Tibial artery (tissue), 4 donors: Measurements from ENCODE around the gene TNNT2.

ENCODE experiments used
- DNase-seq, 2 donors: peaks; one replicate each; pipeline ENCODE4 v3.0.0-alpha.2; 2019
- H3K27ac ChIP-seq, 2 donors: fragments of 200-600 bp; sonication (generic) in 1 of 2; 1 replicate in 1 of 2; 2 replicates in 1 of 2; pipeline ENCODE4 v1.5.1; 2018 to 2019; ENCODE audit warnings: mild to moderate bottlenecking in 1 of 2
- H3K27me3 ChIP-seq, 2 donors: fragments of 200-600 bp; sonication (generic) in 1 of 2; one replicate each; pipeline versions ENCODE4 v1.5.1 to v1.6.0; 2016 to 2019
- H3K36me3 ChIP-seq, 3 donors: fragments of 200-600 bp; sonication (generic) in 2 of 3; one replicate each; pipeline ENCODE4 v1.5.1; 2016 to 2019; ENCODE audit warnings: mild to moderate bottlenecking in 2 of 3
- H3K4me1 ChIP-seq, 4 donors: fragments of 200-600 bp; sonication (generic) in 2 of 4; 1 replicate in 3 of 4; 2 replicates in 1 of 4; pipeline ENCODE4 v1.5.1; 2016 to 2019
- H3K4me3 ChIP-seq, 2 donors: fragments of 200-600 bp; sonication (generic) in 1 of 2; 1 replicate in 1 of 2; 2 replicates in 1 of 2; pipeline ENCODE4 v1.5.1; 2018 to 2019; ENCODE audit warnings: mild to moderate bottlenecking in 2 of 2
- H3K9me3 ChIP-seq, 3 donors: fragments of 200-600 bp; sonication (generic) in 1 of 3; one replicate each; pipeline ENCODE4 v1.5.1; 2016 to 2019
- CTCF ChIP-seq, 2 experiments: fragments of 200-600 bp in 1 of 2; fragments of 450-650 bp in 1 of 2; IDR thresholded peaks; one replicate each; pipeline ENCODE4 v1.5.1; 2017 to 2019; ENCODE audit warnings: antibody characterized with exemption in 2 of 2, mild to moderate bottlenecking in 1 of 2, moderate library complexity in 1 of 2
- intact Hi-C: fragments of 100-400 bp; cut with DNase I; formaldehyde crosslinking; loops from one replicate; pipeline ENCODE4 v1.15.0; 2023; ENCODE audit warnings: low total_unique reads

TNNT2 gene

GRCh38 chr1:201422026-201422425, 44.5 kb upstream of the TNNT2 start:
- peaks cover 0 to 4% of the 10 kb centered on the region in 2 donors for H3K27me3 ChIP-seq
- intact Hi-C loops: no loop called here
- DNase-seq: no peak
- no peaks in the 10 kb centered on the region for H3K9me3 ChIP-seq
- H3K36me3 ChIP-seq: no peaks in the 10 kb centered on the region
- no peak overlapping the region for H3K4me3 ChIP-seq
- H3K4me1 ChIP-seq: peaks cover 0 to 6% (median 0%) of the 10 kb centered on the region in 4 donors
- no peak for TF ChIP-seq CTCF (IDR thresholded peaks at IDR 0.05)
- H3K27ac ChIP-seq: no peak overlapping the region

- H3K27ac ChIP-seq: no peak overlapping the region
- H3K36me3 ChIP-seq: no peaks in the 10 kb centered on the region
- DNase-seq: no peak
- H3K9me3 ChIP-seq: no peaks in the 10 kb centered on the region
- peaks cover 0 to 6% (median 0%) of the 10 kb centered on the region in 4 donors for H3K4me1 ChIP-seq
- no peak for TF ChIP-seq CTCF (IDR thresholded peaks at IDR 0.05)
- H3K27me3 ChIP-seq: peaks cover 0 to 4% of the 10 kb centered on the region in 2 donors
- intact Hi-C loops: no loop called here
- H3K4me3 ChIP-seq: no peak overlapping the region
Observed at GRCh38 chr1:201421041-201421440, 43.6 kb upstream of the TNNT2 start.

GRCh38 chr1:201420608-201421002, 43.1 kb upstream of the TNNT2 start:
- H3K27ac ChIP-seq: no peak overlapping the region
- no peak for TF ChIP-seq CTCF (IDR thresholded peaks at IDR 0.05)
- no peak overlapping the region for H3K4me3 ChIP-seq
- H3K36me3 ChIP-seq: no peaks in the 10 kb centered on the region
- no peaks in the 10 kb centered on the region for H3K9me3 ChIP-seq
- intact Hi-C loops: no loop called here
- DNase-seq: no peak
- peaks cover 0 to 6% (median 0%) of the 10 kb centered on the region in 4 donors for H3K4me1 ChIP-seq
- peaks cover 0 to 4% of the 10 kb centered on the region in 2 donors for H3K27me3 ChIP-seq

- Histone ChIP-seq H3K4me1 (peaks cover 0 to 6% (median 0%) of the 10 kb centered on the region in 4 donors), H3K9me3 (no peaks in the 10 kb centered on the region), H3K27me3 (peaks cover 0 to 4% of the 10 kb centered on the region in 2 donors), H3K27ac (no peak overlapping the region), H3K4me3 (no peak overlapping the region), H3K36me3 (no peaks in the 10 kb centered on the region)
- no peak for TF ChIP-seq CTCF (IDR thresholded peaks at IDR 0.05)
- intact Hi-C loops: no loop called here
- DNase-seq: no peak
Observed at GRCh38 chr1:201419746-201420607, 42.5 kb upstream of the TNNT2 start.

GRCh38 chr1:201419256-201419655, 41.8 kb upstream of the TNNT2 start:
- no peak for DNase-seq
- Histone ChIP-seq H3K36me3 (no peaks in the 10 kb centered on the region), H3K9me3 (no peaks in the 10 kb centered on the region), H3K27me3 (peaks cover 0 to 4% of the 10 kb centered on the region in 2 donors), H3K4me1 (peaks cover 0 to 6% (median 0%) of the 10 kb centered on the region in 4 donors), H3K4me3 (no peak overlapping the region), H3K27ac (no peak overlapping the region)
- TF ChIP-seq CTCF (IDR thresholded peaks at IDR 0.05): no peak
- intact Hi-C loops: no loop called here
